ENCODE results near the gene TBC1D14. TPM values are rescaled to one million over a fixed set of nuclear protein-coding genes. Genes with fewer than 3 reads are reported as not detected.

Gene TBC1D14
- total RNA-seq, 1 experiment from 2014 or later, result 50.2 TPM

DNA sequence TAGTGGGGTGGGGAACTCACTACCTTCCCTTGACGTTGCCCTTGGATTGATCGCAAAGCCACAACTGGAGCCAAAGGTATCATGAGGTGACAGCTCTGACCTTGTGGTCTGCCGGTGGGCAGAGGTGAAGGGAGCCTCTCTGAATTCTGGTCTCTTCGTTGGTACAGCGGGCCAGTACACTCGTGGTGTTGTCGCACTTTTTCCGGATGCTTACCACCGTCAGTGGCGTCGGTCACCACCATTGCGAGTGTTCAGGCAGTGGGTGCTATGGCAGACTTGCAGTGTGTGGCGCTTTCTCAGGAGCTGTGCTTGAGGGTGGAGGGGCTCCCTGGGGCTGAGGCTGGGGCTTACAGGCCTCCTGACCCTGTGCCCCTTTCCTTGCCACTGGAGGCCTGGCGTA lies 163.4 kb downstream of the TBC1D14 start:
- H2BK5ac ChIP-seq (ENCODE audit: insufficient read length, low read length), result no peak overlapping the region
- no peak for TF ChIP-seq CTCF (conservative IDR thresholded peaks at IDR 0.05)
- no peaks in the 10 kb centered on the region for H3K36me3 Mint-ChIP-seq (ENCODE audit: insufficient read depth in 1 of 3, low read depth in 3 of 3)
- no peak overlapping the region for H2BK12ac ChIP-seq (ENCODE audit: insufficient read length, low read depth, low read length)
- DNase-seq, result no peak
- no peaks in the 10 kb centered on the region for H3K9me3 ChIP-seq (ENCODE audit: control insufficient read depth, low read depth, low read length)
- H2BK15ac ChIP-seq (ENCODE audit: low read depth, low read length), result no peak overlapping the region
- H3K79me2 ChIP-seq (ENCODE audit: insufficient read depth, low read length), result no peaks in the 10 kb centered on the region
- no peak overlapping the region for H3K4me3 Mint-ChIP-seq
- H3K4me2 ChIP-seq (ENCODE audit: insufficient read depth, insufficient read length, low read length), result no peak overlapping the region
- H2BK120ac ChIP-seq (ENCODE audit: low read depth, low read length, poor library complexity, severe bottlenecking), result no peak overlapping the region
- no peak overlapping the region for H3K14ac ChIP-seq (ENCODE audit: insufficient read depth, low read length)
- no peaks in the 10 kb centered on the region for H3K9me3 Mint-ChIP-seq
- no peak overlapping the region for H2BK20ac ChIP-seq (ENCODE audit: low read depth, low read length, poor library complexity, severe bottlenecking)
- H3K4me1 ChIP-seq (ENCODE audit: insufficient read depth, low read length), result no peaks in the 10 kb centered on the region
- no peaks in the 10 kb centered on the region for H4K20me1 ChIP-seq (ENCODE audit: control insufficient read depth, insufficient read depth, insufficient read length)
- H3K79me1 ChIP-seq (ENCODE audit: insufficient read depth, low read depth, low read length, poor library complexity, severe bottlenecking), result no peaks in the 10 kb centered on the region
- no peak overlapping the region for H4K8ac ChIP-seq (replicated peaks; ENCODE audit: insufficient read length, low read depth, low read length)
- no peak overlapping the region for H2AK5ac ChIP-seq (ENCODE audit: insufficient read length, low read length)
- no CpG with 5 or more reads among the region's 14 CpGs for WGBS (ENCODE audit: extremely low coverage, insufficient read length, low lambda C conversion rate)
- no peak overlapping the region for H3K18ac ChIP-seq (ENCODE audit: insufficient read length, low read depth, low read length)
- H3K56ac ChIP-seq (ENCODE audit: insufficient read length, low read depth, low read length), result no peak overlapping the region
- H3K9ac ChIP-seq (ENCODE audit: extremely low read depth, insufficient read length, low read length), result no peak overlapping the region
- H3K27ac Mint-ChIP-seq, result no peak overlapping the region
- no peak overlapping the region for H4K5ac ChIP-seq (ENCODE audit: insufficient read length, low read depth, low read length)
- H3K27me3 ChIP-seq (ENCODE audit: insufficient read depth, low read length), result no peaks in the 10 kb centered on the region
- H3K27ac ChIP-seq (ENCODE audit: insufficient read length, low read depth, low read length), result no peak overlapping the region
- H3K23ac ChIP-seq (ENCODE audit: insufficient read length, low read depth, low read length), result no peak overlapping the region
- no peak overlapping the region for H4K91ac ChIP-seq (ENCODE audit: insufficient read length, low read depth, low read length)
- peaks cover 62% of the 10 kb centered on the region for H3K27me3 Mint-ChIP-seq (ENCODE audit: low read depth)
- H3K4me1 Mint-ChIP-seq, result peaks cover 9% of the 10 kb centered on the region in 2 experiments
- no peak overlapping the region for H3K4ac ChIP-seq (ENCODE audit: low read depth, low read length)
- H3T11ph ChIP-seq (ENCODE audit: low read length), result no peak overlapping the region
- H3K23me2 ChIP-seq (ENCODE audit: insufficient read length, low read depth, low read length, poor library complexity, severe bottlenecking), result peaks cover 5% of the 10 kb centered on the region
- no peak overlapping the region for H2AFZ ChIP-seq (ENCODE audit: low read length)
